CD4-positive, alpha-beta T cell (primary cell): Measurements from ENCODE around the gene HAGHL. TPM values are rescaled to one million over a fixed set of nuclear protein-coding genes. Genes with fewer than 3 reads are reported as not detected.
A peak's percentile ranks its signal among the peaks of the same experiment; 100 is the strongest.

Experiments
- ATAC-seq: fragments of 200-7000 bp; cut with Tn5 transposase; one replicate; pipeline ENCODE4 v1.10.0; 2022; ENCODE audit warnings: mild to moderate bottlenecking; ENCODE audit not compliant: poor library complexity
- CTCF ChIA-PET: fragments of 350-600 bp; sonication (Branson Sonifier 250); formaldehyde crosslinking; loops from one replicate; lab custom pipeline; 2021; ENCODE audit warnings: antibody characterized with exemption, inconsistent platforms; lab: Charles Lee
- POLR2A ChIA-PET: fragments of 350-600 bp; sonication (Branson Sonifier 250); formaldehyde crosslinking; loops from one replicate; lab custom pipeline; 2021; ENCODE audit warnings: antibody characterized with exemption, inconsistent platforms; lab: Charles Lee
- DNase-seq, 14 experiments: peaks; one replicate each; pipeline ENCODE4 v3.0.0-alpha.2; 2013 to 2020; ENCODE audit warnings: mixed read lengths in 2 of 14
- H3K27ac ChIP-seq, 2 donors: one replicate each; pipeline versions ENCODE4 v1.5.1 to v1.7.0; 2013; ENCODE audit warnings: low read length in 2 of 2, low read depth in 1 of 2, mild to moderate bottlenecking in 1 of 2
- H3K27me3 ChIP-seq, 2 experiments: 1 replicate in 1 of 2; 2 replicates in 1 of 2; pipeline versions ENCODE4 v1.6.1 to v1.7.0; 2013; ENCODE audit warnings: low read length in 2 of 2, control low read depth in 1 of 2, mild to moderate bottlenecking in 1 of 2, moderate library complexity in 1 of 2; ENCODE audit not compliant: insufficient read depth in 2 of 2, control insufficient read depth in 1 of 2
- H3K36me3 ChIP-seq: one replicate; pipeline ENCODE4 v1.6.1; 2013; ENCODE audit warnings: low read length, control low read depth; ENCODE audit not compliant: insufficient read depth
- H3K4me1 ChIP-seq: one replicate; pipeline ENCODE4 v1.6.1; 2013; ENCODE audit warnings: low read length, control low read depth; ENCODE audit not compliant: insufficient read depth
- H3K4me3 ChIP-seq: one replicate; pipeline ENCODE4 v1.5.1; 2013; ENCODE audit warnings: mild to moderate bottlenecking, low read length, moderate library complexity
- H3K9me3 ChIP-seq, 2 experiments: 1 replicate in 1 of 2; 2 replicates in 1 of 2; pipeline versions ENCODE4 v1.6.1 to v1.7.0; 2013; ENCODE audit warnings: low read length in 2 of 2, mild to moderate bottlenecking in 2 of 2, control low read depth in 1 of 2, moderate library complexity in 1 of 2; ENCODE audit not compliant: control insufficient read depth in 1 of 2, insufficient read depth in 1 of 2
- H3K27ac Mint-ChIP-seq: one replicate; pipeline ENCODE4 v1.8.0; 2020; ENCODE audit warnings: mixed read lengths
- H3K27me3 Mint-ChIP-seq: one replicate; pipeline ENCODE4 v1.8.0; 2021; ENCODE audit warnings: mixed read lengths
- H3K36me3 Mint-ChIP-seq: one replicate; pipeline ENCODE4 v1.8.0; 2021; ENCODE audit warnings: low read depth, mixed read lengths
- H3K4me1 Mint-ChIP-seq: one replicate; pipeline ENCODE4 v1.8.0; 2021; ENCODE audit warnings: low read depth, mixed read lengths
- H3K4me3 Mint-ChIP-seq: one replicate; pipeline ENCODE4 v1.8.0; 2020; ENCODE audit warnings: mild to moderate bottlenecking, mixed read lengths
- H3K9me3 Mint-ChIP-seq: one replicate; pipeline ENCODE4 v1.8.0; 2020; ENCODE audit warnings: mixed read lengths
- CTCF ChIP-seq: fragments of 200-600 bp; IDR thresholded peaks from one replicate; pipeline ENCODE4 v1.8.0; 2022; ENCODE audit warnings: antibody characterized with exemption, mild to moderate bottlenecking
- intact Hi-C, 2 experiments: fragments of 100-400 bp; cut with DNase I in 1 of 2; cut with micrococcal nuclease in 1 of 2; formaldehyde crosslinking; loops; one replicate each; pipeline versions ENCODE4 v1.15.1 to v1.9.0; 2023 to 2025; cut with DNase I, micrococcal nuclease
- total RNA-seq, 174 experiments: library from RNA in 2 of 174; stranded (reverse) in 2 of 174; gene quantifications; one replicate each; pipeline ENCODE4 v1.2.3 and lab custom pipeline; 2021 to 2026

The HAGHL gene
- total RNA-seq, 2 experiments from 2014 or later = 7.1 to 9.2 TPM

DNA sequence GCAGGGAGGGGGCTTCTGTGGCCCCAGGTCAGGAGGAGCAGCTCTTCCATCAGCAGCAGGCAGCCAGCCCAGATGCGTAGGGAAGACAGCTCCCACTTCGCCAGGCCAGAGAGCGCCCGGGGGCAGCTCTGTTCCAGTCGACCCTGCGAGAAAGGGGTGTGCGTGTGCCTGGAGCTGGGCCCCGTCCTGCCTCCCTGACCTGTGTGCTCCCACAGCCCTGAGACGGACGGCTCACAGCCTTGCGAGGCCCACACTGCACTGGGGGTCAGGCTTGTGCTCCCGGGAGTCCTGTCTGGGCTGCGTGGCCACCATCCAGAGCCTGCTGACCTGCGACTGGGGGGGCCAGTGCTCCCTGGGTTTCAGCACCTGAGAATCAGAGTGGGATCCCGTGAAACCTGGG is 33.2 kb downstream of the HAGHL start:
- H3K27ac ChIP-seq = no peak overlapping the region
- no peaks in the 10 kb centered on the region for H3K27me3 ChIP-seq
- ChIA-PET POLR2A (no interaction called here), CTCF (no interaction called here)
- Mint-ChIP-seq H3K36me3 (no peaks in the 10 kb centered on the region), H3K4me3 (no peak overlapping the region), H3K27me3 (peaks cover 5% of the 10 kb centered on the region), H3K27ac (no peak overlapping the region), H3K9me3 (no peaks in the 10 kb centered on the region), H3K4me1 (no peaks in the 10 kb centered on the region)
- H3K4me3 ChIP-seq = no peak overlapping the region
- H3K36me3 ChIP-seq = no peaks in the 10 kb centered on the region
- peak in 2 of 14 experiments; percentile 4 to 10 for DNase-seq
- H3K9me3 ChIP-seq = no peaks in the 10 kb centered on the region
- no peak for TF ChIP-seq CTCF
- peaks cover 1% of the 10 kb centered on the region for H3K4me1 ChIP-seq
- intact Hi-C loops = no loop called here
- no peak for ATAC-seq

- Histone ChIP-seq H3K4me1 (no peaks in the 10 kb centered on the region), H3K4me3 (no peak within 1 kb of the TSS), H3K9me3 (no peaks in the 10 kb centered on the region), H3K27ac (no peak within 1 kb of the TSS), H3K36me3 (no peaks in the 10 kb centered on the region), H3K27me3 (no peaks in the 10 kb centered on the region)
- ATAC-seq (no peak), DNase-seq (peak in 2 of 14 experiments; percentile 4 to 9)
- Mint-ChIP-seq H3K27ac (no peak within 1 kb of the TSS), H3K27me3 (peaks cover 3% of the 10 kb centered on the region), H3K9me3 (no peaks in the 10 kb centered on the region), H3K4me1 (no peaks in the 10 kb centered on the region), H3K36me3 (no peaks in the 10 kb centered on the region), H3K4me3 (no peak within 1 kb of the TSS)
- intact Hi-C loops = no loop called here
- ChIA-PET CTCF (no interaction called here), POLR2A (no interaction called here)
- no peak for TF ChIP-seq CTCF
Observed at GRCh38 chr16:760545-761343, 33.8 kb downstream of the HAGHL start, which contains the start of gene MSLN. MSLN (plus strand) TSS chr16:760734; CDS start chr16:762681, 1,947 bp downstream.

DNA sequence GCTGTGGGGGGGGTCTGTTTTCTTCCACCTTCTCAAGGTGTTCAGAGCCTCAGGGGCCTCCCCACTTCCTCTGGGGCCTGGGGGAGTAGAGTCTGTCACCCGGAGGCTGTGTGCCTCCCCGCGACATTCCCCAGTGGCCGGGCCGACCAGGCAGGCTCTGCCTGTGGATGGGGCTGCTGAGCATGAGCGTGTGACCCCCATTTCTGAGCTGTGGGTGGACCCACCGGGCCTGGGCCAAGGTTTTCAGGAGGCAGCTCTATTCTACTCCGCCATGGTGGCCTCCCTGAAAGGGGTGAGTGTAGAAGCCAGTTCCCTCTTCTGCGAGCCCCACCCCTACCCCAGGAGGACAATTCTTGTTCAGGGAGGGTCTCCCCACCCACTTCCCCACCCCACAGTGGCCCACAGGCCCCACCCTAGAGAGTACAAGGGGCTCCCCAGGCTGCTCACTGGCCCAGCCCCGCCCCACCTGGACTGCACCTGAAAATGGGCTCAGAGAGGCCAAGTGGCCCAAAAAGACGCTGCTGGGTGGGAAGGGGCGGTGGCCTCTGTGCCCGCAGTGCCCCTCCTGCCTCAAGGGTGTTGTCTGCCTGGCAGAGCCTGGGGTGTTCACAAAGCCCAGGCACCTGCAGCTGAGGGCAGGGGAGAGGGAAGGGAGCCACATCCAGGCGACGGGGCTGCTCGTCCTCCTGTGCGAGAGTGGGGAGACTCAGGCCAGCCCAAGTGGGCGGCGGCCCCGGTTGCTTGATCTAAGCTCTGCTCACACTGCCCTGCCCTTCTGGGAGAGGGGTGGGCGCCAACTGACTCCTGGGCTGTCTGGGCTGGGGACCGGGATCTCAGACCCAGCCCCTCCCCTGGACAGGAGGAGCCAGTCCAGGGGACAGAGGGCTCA is 35.0 kb downstream of the HAGHL start:
- Mint-ChIP-seq H3K4me3 (no peak overlapping the region), H3K4me1 (no peaks in the 10 kb centered on the region), H3K27me3 (no peaks in the 10 kb centered on the region), H3K27ac (no peak overlapping the region), H3K36me3 (no peaks in the 10 kb centered on the region), H3K9me3 (no peaks in the 10 kb centered on the region)
- Histone ChIP-seq H3K27ac (no peak overlapping the region), H3K36me3 (no peaks in the 10 kb centered on the region), H3K4me1 (no peaks in the 10 kb centered on the region), H3K4me3 (no peak overlapping the region), H3K27me3 (no peaks in the 10 kb centered on the region), H3K9me3 (no peaks in the 10 kb centered on the region)
- TF ChIP-seq CTCF = no peak
- no peak for ATAC-seq
- intact Hi-C loops = no loop called here
- ChIA-PET POLR2A (no interaction called here), CTCF (no interaction called here)
- peak in 2 of 14 experiments; percentile 4 to 11 for DNase-seq
